HepG2 (cell line): ENCODE results near the gene CKS1B. TPM values are rescaled to one million over a fixed set of nuclear protein-coding genes. Genes with fewer than 3 reads are reported as not detected.

Experiments used
- FOXJ3 ChIP-seq: sonication (generic); formaldehyde crosslinking; IDR thresholded peaks from 2 replicates; pipeline ENCODE4 v1.4.0; 2020; ENCODE audit warnings: missing genetic modification reagents, mild to moderate bottlenecking, borderline replicate concordance
- KAT7 ChIP-seq: IDR thresholded peaks from 2 replicates; pipeline ENCODE4 v1.6.1; 2018; ENCODE audit warnings: borderline replicate concordance, missing compliant biosample characterization
- NBN ChIP-seq: fragments of 450-650 bp; conservative IDR thresholded peaks from 2 replicates; pipeline ENCODE4 v1.6.1; 2017
- NR2F2 ChIP-seq: IDR thresholded peaks from 2 replicates; pipeline ENCODE4 v1.6.1; 2012; ENCODE audit warnings: low read depth, inconsistent platforms, borderline replicate concordance
- POLR2G ChIP-seq: fragments of 200-400 bp; formaldehyde crosslinking; IDR thresholded peaks from 2 replicates; pipeline ENCODE4 v1.6.1; 2018; ENCODE audit warnings: mild to moderate bottlenecking, low read depth, low read length, moderate library complexity
- SALL1 ChIP-seq: sonication (generic); formaldehyde crosslinking; IDR thresholded peaks from 2 replicates; pipeline ENCODE4 v1.8.0; 2022; ENCODE audit warnings: mild to moderate bottlenecking, missing genetic modification reagents
- TEAD2 ChIP-seq: sonication (generic); formaldehyde crosslinking; IDR thresholded peaks from 2 replicates; pipeline ENCODE4 v1.9.0; 2021; ENCODE audit warnings: missing genetic modification reagents
- THAP11 ChIP-seq: IDR thresholded peaks from 2 replicates; pipeline ENCODE4 v1.6.1; 2016; ENCODE audit warnings: missing biosample characterization, missing genetic modification reagents
- ZBTB10 ChIP-seq: sonication (generic); formaldehyde crosslinking; IDR thresholded peaks from 2 replicates; pipeline ENCODE4 v1.4.0; 2020; ENCODE audit warnings: missing genetic modification reagents, borderline replicate concordance
- ZFP36L1 ChIP-seq: sonication (generic); formaldehyde crosslinking; IDR thresholded peaks from 2 replicates; pipeline ENCODE4 v1.8.0; 2022; ENCODE audit warnings: mild to moderate bottlenecking, missing genetic modification reagents, moderate library complexity
- ZFP90 ChIP-seq: sonication (generic); formaldehyde crosslinking; IDR thresholded peaks from 2 replicates; pipeline ENCODE4 v1.8.0; 2022; ENCODE audit warnings: missing genetic modification reagents, mild to moderate bottlenecking, inconsistent platforms, borderline replicate concordance
- ZNF646 ChIP-seq: sonication (generic); formaldehyde crosslinking; IDR thresholded peaks from 2 replicates; pipeline ENCODE4 v1.9.0; 2021; ENCODE audit warnings: mild to moderate bottlenecking, missing genetic modification reagents
- ZNF687 ChIP-seq: sonication (generic); formaldehyde crosslinking; IDR thresholded peaks from 2 replicates; pipeline ENCODE4 v1.5.1; 2020; ENCODE audit warnings: mild to moderate bottlenecking, missing genetic modification reagents, moderate library complexity
- ZNF720 ChIP-seq: sonication (generic); formaldehyde crosslinking; IDR thresholded peaks from 2 replicates; pipeline ENCODE4 v1.4.0; 2020; ENCODE audit warnings: missing genetic modification reagents
- ZNF878 ChIP-seq: sonication (generic); formaldehyde crosslinking; IDR thresholded peaks from 2 replicates; pipeline ENCODE4 v1.8.1; 2023; ENCODE audit warnings: mild to moderate bottlenecking, missing genetic modification reagents, moderate library complexity
- polyA plus RNA-seq, 8 experiments: library from polyadenylated mRNA; depleted of rRNA in 3 of 8; stranded (reverse) in 7 of 8; unstranded in 1 of 8; fragments of >200 nt; fragmentation: Illumina TruSeq in 4 of 8; extraction: Trizol in 4 of 8; gene quantifications; 2 replicates each; pipeline versions ENCODE4 v1.2.1 to v1.2.3, GENCODE V29; 2011 to 2016; ENCODE audit warnings: low read depth in 4 of 8, missing spikeins in 1 of 8, mixed read lengths in 1 of 8; ENCODE audit not compliant: insufficient read depth in 1 of 8
- total RNA-seq, 5 experiments: library from RNA; depleted of rRNA; stranded (reverse); fragments of >200 nt; fragmentation: Illumina TruSeq; extraction: Trizol; gene quantifications; 2 replicates each; pipeline ENCODE4 v1.2.3, GENCODE V29; 2016; ENCODE audit warnings: low read depth in 1 of 5
- TF ChIP-seq, protein P1 (sequence below): IDR thresholded peaks from 2 replicates; pipeline ENCODE4 v1.6.1; 2012; ENCODE audit warnings: inconsistent platforms

The CKS1B gene
- total and polyA plus RNA-seq, 2 of the 13 experiments (the other 11 are each of a cell fraction or from before 2014, with no cell fraction given), result 217 to 222 TPM

- TF ChIP-seq THAP11 (CRISPR knock-in tag), result peak; percentile 84
- peak; percentile 100 for TF ChIP-seq ZNF687 (CRISPR knock-in tag)
- TF ChIP-seq ZNF646, result peak; percentile 68
- TF ChIP-seq TEAD2 (CRISPR knock-in tag), result peak; percentile 95
- TF ChIP-seq POLR2G, result peak; percentile 83
- TF ChIP-seq NR2F2, result no peak
- no peak for TF ChIP-seq NBN
- TF ChIP-seq, protein P1, sequence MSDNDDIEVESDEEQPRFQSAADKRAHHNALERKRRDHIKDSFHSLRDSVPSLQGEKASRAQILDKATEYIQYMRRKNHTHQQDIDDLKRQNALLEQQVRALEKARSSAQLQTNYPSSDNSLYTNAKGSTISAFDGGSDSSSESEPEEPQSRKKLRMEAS, result peak; percentile 100
- peak; percentile 99 for TF ChIP-seq ZNF878
- TF ChIP-seq ZNF720 (CRISPR knock-in tag), result 0 out of 2 replicates have a peak, but pooled peaks have one; percentile 57
- 0 out of 2 replicates have a peak, but pooled peaks have one; percentile 12 for TF ChIP-seq FOXJ3 (CRISPR knock-in tag)
- TF ChIP-seq ZFP90 (CRISPR knock-in tag), result peak; percentile 83; the same call in 1 of the 2 replicates
- peak; percentile 65; the same call in 1 of the 2 replicates for TF ChIP-seq KAT7 (CRISPR knock-in tag)
- TF ChIP-seq SALL1 (CRISPR knock-in tag), result peak; percentile 99
- TF ChIP-seq ZFP36L1 (CRISPR knock-in tag), result peak; percentile 99
- TF ChIP-seq ZBTB10, result peak; percentile 89; the same call in 1 of the 2 replicates
Observed at GRCh38 chr1:154936555-154937084, 37.9 kb upstream of the CKS1B start, which contains the start of gene PMVK (continued).
